Testis (tissue), 5 donors: ENCODE measurements around the gene RIBC2. TPM values are rescaled to one million over a fixed set of nuclear protein-coding genes. Genes with fewer than 3 reads are reported as not detected.
"Not testable (repeated sequence)": the region's sequence is repeated elsewhere in the genome, so short reads cannot be mapped to it uniquely, and the experiment has no call there.

ENCODE experiments used
- DNase-seq: peaks from one replicate; pipeline ENCODE4 v3.0.0-alpha.2; 2019
- H3K27ac ChIP-seq, 2 donors: fragments of 200-600 bp; sonication (generic); one replicate each; pipeline ENCODE4 v1.5.1; 2019
- H3K27me3 ChIP-seq: fragments of 200-600 bp; sonication (generic); one replicate; pipeline ENCODE4 v1.5.1; 2019
- H3K36me3 ChIP-seq: fragments of 200-600 bp; sonication (generic); one replicate; pipeline ENCODE4 v1.5.1; 2017; ENCODE audit warnings: low read depth; ENCODE audit errors: missing control alignments
- H3K4me1 ChIP-seq: fragments of 200-600 bp; sonication (generic); one replicate; pipeline ENCODE4 v1.5.1; 2019
- H3K4me3 ChIP-seq, 2 donors: fragments of 200-600 bp; sonication (generic); one replicate each; pipeline ENCODE4 v1.5.1; 2017 to 2019
- H3K9me3 ChIP-seq: fragments of 200-600 bp; sonication (generic); one replicate; pipeline ENCODE4 v1.5.1; 2017
- POLR2A ChIP-seq: fragments of 450-650 bp; IDR thresholded peaks from one replicate; pipeline ENCODE4 v1.6.1; 2017; ENCODE audit warnings: antibody characterized with exemption, mild to moderate bottlenecking, moderate library complexity
- WGBS, 2 donors: methylation state at CpG; one replicate each; pipeline ENCODE4 v1.1.5; 2018; 5-methylcytosine and 5-hydroxymethylcytosine counted together
- intact Hi-C: fragments of 100-400 bp; cut with DNase I; formaldehyde crosslinking; loops from one replicate; pipeline ENCODE4 v1.15.1; 2023; ENCODE audit warnings: low total_unique reads
- long read RNA-seq, 2 donors: transcript quantifications; one replicate each; lab custom pipeline, GENCODE V29; 2026
- polyA plus RNA-seq: library from polyadenylated mRNA; stranded (reverse); fragments of 350-450 nt; fragmentation: Illumina TruSeq; extraction: RNeasy Lipid Tissue Mini Kit (QIAGEN cat#74804); gene quantifications from one replicate; pipeline ENCODE4 v1.2.3, GENCODE V29; 2014; ENCODE audit warnings: low read depth, low replicate concordance; ENCODE audit not compliant: insufficient read depth
- total RNA-seq, 2 donors: library from RNA; depleted of rRNA; stranded (reverse); fragments of >200 nt; gene quantifications; one replicate each; pipeline ENCODE4 v1.2.3, GENCODE V29; 2016
- TF ChIP-seq, protein P1 (sequence below), 3 experiments: fragments of 450-650 bp in 2 of 3; fragments of 200-600 bp in 1 of 3; sonication (generic) in 1 of 3; IDR thresholded peaks; one replicate each; pipeline ENCODE4 v1.5.1; 2016 to 2019; ENCODE audit warnings: antibody characterized with exemption in 3 of 3, mild to moderate bottlenecking in 2 of 3, moderate library complexity in 1 of 3

The RIBC2 gene, protein sequence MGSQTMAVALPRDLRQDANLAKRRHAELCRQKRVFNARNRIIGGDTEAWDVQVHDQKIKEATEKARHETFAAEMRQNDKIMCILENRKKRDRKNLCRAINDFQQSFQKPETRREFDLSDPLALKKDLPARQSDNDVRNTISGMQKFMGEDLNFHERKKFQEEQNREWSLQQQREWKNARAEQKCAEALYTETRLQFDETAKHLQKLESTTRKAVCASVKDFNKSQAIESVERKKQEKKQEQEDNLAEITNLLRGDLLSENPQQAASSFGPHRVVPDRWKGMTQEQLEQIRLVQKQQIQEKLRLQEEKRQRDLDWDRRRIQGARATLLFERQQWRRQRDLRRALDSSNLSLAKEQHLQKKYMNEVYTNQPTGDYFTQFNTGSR
- 10 to 100 TPM; 20.3 to 38.5 TPM for total RNA-seq
- polyA plus RNA-seq: 66.7 TPM
- long read RNA-seq, donor 1: 0 reads
- long read RNA-seq, donor 2: 0 reads

DNA sequence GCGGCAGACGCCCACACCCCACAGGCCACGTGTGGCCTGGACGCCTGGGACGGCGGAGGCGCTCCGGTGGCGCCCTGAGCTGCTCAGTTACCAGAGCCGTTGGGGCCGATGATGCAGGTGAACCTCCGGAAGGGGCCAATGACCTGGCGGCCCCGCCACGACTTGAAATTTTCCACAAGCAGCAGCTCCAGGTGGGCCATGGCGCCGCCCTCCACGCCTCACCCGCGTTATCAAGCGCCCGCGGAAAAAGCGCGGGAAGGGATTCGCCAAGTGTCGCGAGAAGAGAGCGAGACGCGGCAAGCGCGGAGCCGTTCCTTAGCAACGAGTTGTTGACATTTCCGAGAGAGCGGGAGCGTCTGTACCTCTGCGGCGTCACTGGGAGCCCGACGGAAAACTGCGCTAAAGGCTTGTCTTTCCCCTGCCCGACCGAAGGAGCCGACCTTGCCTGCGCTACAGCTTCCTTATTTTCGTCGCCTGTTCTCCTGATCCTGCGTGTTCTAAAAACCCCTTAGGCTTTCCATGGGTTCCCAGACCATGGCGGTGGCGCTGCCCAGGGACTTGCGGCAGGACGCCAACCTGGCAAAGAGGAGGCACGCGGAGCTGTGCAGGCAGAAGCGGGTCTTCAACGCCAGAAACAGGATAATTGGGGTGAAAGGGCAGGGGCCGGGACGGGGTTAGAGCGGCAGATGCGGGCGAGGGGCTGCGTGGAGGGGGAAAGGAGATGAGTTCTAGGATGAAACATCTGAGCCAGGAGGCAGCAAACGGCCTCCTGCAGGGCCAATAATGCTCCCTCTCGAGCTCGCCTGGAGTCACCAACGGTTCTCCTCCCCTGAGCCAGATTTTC lies at the start of gene RIBC2, which contains the start of gene SMC1B:
Gene RIBC2 (plus strand): TSS at position 326 of the 844 bp plus-strand sequence. CDS start 194 bp downstream, at position 520.
Gene SMC1B (minus strand): TSS at position 232 of the 844 bp plus-strand sequence. CDS start 32 bp downstream, at position 200.
- DNase-seq: peak; percentile 87
- intact Hi-C loops: no loop called here
- no peak for TF ChIP-seq POLR2A
- TF ChIP-seq, protein P1, sequence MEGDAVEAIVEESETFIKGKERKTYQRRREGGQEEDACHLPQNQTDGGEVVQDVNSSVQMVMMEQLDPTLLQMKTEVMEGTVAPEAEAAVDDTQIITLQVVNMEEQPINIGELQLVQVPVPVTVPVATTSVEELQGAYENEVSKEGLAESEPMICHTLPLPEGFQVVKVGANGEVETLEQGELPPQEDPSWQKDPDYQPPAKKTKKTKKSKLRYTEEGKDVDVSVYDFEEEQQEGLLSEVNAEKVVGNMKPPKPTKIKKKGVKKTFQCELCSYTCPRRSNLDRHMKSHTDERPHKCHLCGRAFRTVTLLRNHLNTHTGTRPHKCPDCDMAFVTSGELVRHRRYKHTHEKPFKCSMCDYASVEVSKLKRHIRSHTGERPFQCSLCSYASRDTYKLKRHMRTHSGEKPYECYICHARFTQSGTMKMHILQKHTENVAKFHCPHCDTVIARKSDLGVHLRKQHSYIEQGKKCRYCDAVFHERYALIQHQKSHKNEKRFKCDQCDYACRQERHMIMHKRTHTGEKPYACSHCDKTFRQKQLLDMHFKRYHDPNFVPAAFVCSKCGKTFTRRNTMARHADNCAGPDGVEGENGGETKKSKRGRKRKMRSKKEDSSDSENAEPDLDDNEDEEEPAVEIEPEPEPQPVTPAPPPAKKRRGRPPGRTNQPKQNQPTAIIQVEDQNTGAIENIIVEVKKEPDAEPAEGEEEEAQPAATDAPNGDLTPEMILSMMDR (IDR thresholded peaks at IDR 0.05): no peak

DNA sequence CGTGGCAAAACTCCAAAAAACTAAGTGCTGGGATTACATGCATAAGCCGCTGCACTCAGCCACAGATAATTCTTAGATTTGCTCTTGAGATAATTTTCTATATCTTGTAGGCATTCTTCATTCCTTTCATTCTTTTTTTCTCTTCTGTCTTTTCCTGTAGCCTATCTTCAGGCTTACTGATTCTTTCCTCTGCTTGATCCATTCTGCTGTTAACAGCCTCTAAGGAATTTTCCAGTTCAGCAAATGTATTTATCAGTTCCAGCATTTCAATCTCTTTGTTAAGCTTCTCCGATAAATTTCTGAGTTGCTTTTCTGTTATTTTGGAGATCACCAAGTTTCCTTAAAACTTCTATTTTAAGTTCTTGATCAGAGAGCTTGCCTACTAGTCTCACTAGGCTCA lies 46.8 kb upstream of the RIBC2 start:
- H3K27me3 ChIP-seq: no peaks in the 10 kb centered on the region
- no peak overlapping the region for H3K27ac ChIP-seq
- DNase-seq: no peak
- no peak overlapping the region for H3K4me3 ChIP-seq
- H3K9me3 ChIP-seq: no peaks in the 10 kb centered on the region
- H3K4me1 ChIP-seq: no peaks in the 10 kb centered on the region
- TF ChIP-seq, protein P1 (IDR thresholded peaks at IDR 0.05): no peak
- TF ChIP-seq POLR2A: no peak
- 88 to 91% methylated on average over 3 of the region's 3 CpGs for WGBS, 2 donors
- intact Hi-C loops: no loop called here
- no peaks in the 10 kb centered on the region for H3K36me3 ChIP-seq

More for the DNA sequence above, at the start of gene RIBC2, which contains the start of gene SMC1B:
- WGBS, 2 donors: 5 to 7% methylated on average over 35 to 61 of the region's 68 CpGs
- Histone ChIP-seq H3K36me3 (no peaks in the 10 kb centered on the region), H3K4me1 (peaks cover 4% of the 10 kb centered on the region), H3K27ac (peak within 1 kb of the TSS; percentile 59 to 75), H3K27me3 (no peaks in the 10 kb centered on the region), H3K4me3 (peak within 1 kb of the TSS; percentile 60 to 63), H3K9me3 (no peaks in the 10 kb centered on the region)

DNA sequence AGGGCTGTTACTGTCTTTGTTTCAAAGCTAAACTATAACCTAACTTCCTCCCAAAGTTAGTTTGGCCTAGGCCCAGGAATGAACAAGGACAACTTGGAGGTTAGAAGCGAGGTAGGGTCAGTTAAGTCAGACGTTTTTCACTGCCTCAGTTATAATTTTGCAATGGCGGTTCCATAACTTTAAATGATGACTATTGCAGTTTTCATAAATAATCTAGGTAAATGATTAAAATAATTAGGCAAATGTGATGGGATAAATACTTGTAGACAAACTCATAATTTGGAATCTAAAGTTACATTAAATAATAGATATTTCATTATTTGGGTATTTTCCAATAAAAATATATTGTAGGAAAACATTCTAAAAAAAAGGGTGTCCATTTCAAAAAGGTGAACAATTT lies 39.9 kb upstream of the RIBC2 start:
- H3K4me3 ChIP-seq, H3K9me3 ChIP-seq, H3K4me1 ChIP-seq, intact Hi-C loops, H3K27me3 ChIP-seq, DNase-seq, H3K27ac ChIP-seq, H3K36me3 ChIP-seq: not testable (repeated sequence)
- 82 to 84% methylated on average over 3 of the region's 3 CpGs for WGBS, 2 donors

DNA sequence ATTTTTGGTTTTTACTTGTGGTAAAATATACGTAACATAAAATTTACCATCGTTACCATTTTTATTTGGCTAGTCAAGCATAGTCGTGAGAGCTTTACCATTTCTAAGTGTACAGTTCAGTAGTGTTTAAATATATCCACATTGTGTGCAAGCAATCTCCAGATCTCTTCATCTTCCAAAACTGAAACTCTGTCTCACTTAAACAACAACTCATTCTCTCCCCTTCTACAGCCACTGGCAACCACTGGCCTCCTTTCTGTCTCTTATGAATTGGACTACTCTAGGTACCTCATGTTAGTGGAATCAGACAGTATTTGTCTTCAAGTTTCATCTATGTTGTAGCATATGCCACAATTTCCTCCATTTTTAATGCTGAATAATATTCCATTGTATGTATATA lies 37.5 kb upstream of the RIBC2 start:
- no peak overlapping the region for H3K4me3 ChIP-seq
- H3K36me3 ChIP-seq: no peaks in the 10 kb centered on the region
- no peaks in the 10 kb centered on the region for H3K9me3 ChIP-seq
- H3K4me1 ChIP-seq: no peaks in the 10 kb centered on the region
- no peak for DNase-seq
- intact Hi-C loops: no loop called here
- no peak for TF ChIP-seq POLR2A
- TF ChIP-seq, protein P1 (IDR thresholded peaks at IDR 0.05): no peak
- 82 to 94% methylated on average over 3 of the region's 3 CpGs for WGBS, 2 donors
- no peak overlapping the region for H3K27ac ChIP-seq
- H3K27me3 ChIP-seq: no peaks in the 10 kb centered on the region

DNA sequence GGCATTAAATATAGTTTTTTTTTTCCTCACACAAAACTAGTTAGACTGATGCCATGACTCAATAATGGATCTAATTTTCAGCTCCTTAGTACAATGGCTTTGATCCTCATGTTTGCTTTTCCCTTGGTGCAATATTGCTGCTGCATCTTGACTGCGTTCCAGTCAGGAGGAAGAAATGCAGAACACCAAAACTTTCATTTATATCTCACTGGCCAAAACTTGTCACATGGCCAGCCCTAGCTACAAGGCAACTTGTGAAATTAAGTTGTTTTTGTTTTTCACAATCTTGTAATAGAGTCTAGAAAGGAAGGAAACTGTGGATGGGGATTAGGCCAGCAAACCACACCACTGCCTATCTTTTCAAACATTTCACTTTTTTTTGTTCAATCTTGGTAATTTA lies 36.8 kb upstream of the RIBC2 start:
- intact Hi-C loops: no loop called here
- Histone ChIP-seq H3K27me3 (no peaks in the 10 kb centered on the region), H3K4me3 (no peak overlapping the region), H3K9me3 (no peaks in the 10 kb centered on the region), H3K27ac (no peak overlapping the region), H3K4me1 (no peaks in the 10 kb centered on the region), H3K36me3 (no peaks in the 10 kb centered on the region)
- WGBS, 2 donors: 72 to 79% methylated on average over 1 of the region's 1 CpG
- no peak for TF ChIP-seq POLR2A
- TF ChIP-seq, protein P1 (IDR thresholded peaks at IDR 0.05): no peak
- peak; percentile 37 for DNase-seq
